ENCODE data around the gene FAM13A.

The FAM13A gene

DNA sequence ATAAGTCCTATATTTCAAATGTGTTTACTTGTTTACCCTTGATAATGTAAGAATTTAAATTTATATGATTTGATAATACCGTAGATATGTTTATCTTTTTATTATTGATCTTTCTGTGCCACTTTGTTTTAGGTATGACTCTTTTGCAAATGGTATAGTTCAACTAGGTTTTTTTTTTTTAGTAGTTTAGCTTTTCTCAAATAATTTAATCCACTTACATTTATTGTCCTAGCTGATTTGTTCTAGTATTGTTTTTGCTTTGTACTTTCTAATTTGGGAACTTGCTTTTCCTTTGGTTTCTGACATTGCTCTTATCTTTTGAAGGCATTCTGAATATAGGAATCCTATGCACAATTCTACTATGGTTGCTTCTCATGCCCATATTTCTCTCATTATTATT is 260.4 kb downstream of the FAM13A start:
- no peak for TF ChIP-seq NFIC (IDR thresholded peaks at IDR 0.05)
- TF ChIP-seq, protein P1, sequence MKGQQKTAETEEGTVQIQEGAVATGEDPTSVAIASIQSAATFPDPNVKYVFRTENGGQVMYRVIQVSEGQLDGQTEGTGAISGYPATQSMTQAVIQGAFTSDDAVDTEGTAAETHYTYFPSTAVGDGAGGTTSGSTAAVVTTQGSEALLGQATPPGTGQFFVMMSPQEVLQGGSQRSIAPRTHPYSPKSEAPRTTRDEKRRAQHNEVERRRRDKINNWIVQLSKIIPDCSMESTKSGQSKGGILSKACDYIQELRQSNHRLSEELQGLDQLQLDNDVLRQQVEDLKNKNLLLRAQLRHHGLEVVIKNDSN (IDR thresholded peaks at IDR 0.05), result no peak

DNA sequence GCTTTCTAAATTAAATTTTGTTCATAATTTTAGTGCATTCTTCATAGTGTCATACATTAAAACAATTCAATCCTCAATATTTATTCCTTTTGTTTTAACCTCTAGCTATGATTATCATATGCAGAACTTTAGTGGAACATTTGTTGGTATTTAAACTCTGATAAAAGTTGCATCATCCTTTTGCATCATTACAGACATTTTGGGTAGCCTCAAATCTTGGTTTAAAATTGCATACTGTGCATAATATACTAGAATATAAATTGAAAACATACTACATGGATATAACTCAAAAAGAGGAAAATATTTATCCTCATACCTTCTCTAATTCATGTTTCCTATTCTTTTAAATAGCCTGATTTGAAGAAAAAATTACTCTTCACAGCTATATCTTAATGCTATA is 262.0 kb downstream of the FAM13A start:
- TF ChIP-seq EGR1 (IDR thresholded peaks at IDR 0.05) (no peak), TCF12 (IDR thresholded peaks at IDR 0.05; ENCODE audit: low read depth) (no peak)

DNA sequence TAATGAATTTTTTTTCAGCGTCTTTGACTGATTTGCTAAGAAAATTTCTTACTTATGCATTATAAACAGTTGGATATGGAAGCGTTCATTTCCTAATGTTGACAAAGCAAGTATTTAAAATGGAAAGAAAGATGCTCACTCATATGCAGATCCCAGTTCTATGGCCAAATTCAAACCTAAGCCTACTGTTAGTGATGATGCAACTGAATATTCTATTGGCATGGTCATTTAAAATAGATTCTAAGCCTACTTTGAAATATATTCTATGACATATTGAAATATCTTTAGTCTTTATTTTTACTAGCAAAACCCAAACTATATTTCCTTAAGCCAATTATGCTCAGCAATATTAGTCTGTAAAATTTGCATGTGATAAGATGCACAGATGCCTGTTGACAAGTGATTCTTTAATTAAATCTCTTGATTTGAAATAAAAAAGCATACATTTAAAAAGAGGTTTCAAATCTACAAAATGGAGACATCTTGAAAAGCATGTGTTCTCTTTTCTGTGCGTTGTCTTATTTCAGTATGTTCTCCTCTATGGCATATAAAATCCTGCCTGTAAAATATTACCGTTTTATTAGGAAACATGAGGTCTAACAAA is 262.8 kb downstream of the FAM13A start:
- TF ChIP-seq TCF12 (IDR thresholded peaks at IDR 0.05; ENCODE audit: low read depth), result no peak
- TF ChIP-seq CREB1 (IDR thresholded peaks at IDR 0.05; ENCODE audit: low read depth), result no peak
- TF ChIP-seq YY1 (IDR thresholded peaks at IDR 0.05; ENCODE audit: low read depth), result no peak
- no peak for TF ChIP-seq ZBTB7A (IDR thresholded peaks at IDR 0.05; ENCODE audit: low read depth)
- TF ChIP-seq, protein P1 (IDR thresholded peaks at IDR 0.05), result no peak
- no peak for TF ChIP-seq EGR1 (IDR thresholded peaks at IDR 0.05)
- TF ChIP-seq EP300 (IDR thresholded peaks at IDR 0.05; ENCODE audit: borderline replicate concordance), result no peak
- no peak for TF ChIP-seq TEAD4 (IDR thresholded peaks at IDR 0.05)
- TF ChIP-seq TAF1 (IDR thresholded peaks at IDR 0.05; ENCODE audit: low read depth), result no peak

DNA sequence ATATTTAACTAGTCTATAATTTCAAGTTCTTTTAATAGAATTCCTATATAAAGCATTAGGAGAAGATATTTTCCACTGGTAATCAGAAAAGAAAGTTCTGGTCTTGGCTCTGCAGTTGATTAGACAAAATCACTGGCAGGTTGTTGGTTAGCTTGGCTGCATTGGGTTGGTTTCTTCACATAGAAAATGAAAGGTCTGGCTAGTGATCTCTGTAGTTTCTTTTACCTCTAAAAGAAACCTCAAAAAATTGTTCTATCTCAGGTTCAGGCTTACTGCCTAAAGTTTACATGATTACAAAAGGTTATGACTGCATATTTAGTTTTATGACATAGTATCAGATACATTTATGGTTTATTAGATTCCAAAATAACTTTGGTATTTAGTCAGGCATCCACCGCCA is 263.5 kb downstream of the FAM13A start:
- TF ChIP-seq, protein P2, sequence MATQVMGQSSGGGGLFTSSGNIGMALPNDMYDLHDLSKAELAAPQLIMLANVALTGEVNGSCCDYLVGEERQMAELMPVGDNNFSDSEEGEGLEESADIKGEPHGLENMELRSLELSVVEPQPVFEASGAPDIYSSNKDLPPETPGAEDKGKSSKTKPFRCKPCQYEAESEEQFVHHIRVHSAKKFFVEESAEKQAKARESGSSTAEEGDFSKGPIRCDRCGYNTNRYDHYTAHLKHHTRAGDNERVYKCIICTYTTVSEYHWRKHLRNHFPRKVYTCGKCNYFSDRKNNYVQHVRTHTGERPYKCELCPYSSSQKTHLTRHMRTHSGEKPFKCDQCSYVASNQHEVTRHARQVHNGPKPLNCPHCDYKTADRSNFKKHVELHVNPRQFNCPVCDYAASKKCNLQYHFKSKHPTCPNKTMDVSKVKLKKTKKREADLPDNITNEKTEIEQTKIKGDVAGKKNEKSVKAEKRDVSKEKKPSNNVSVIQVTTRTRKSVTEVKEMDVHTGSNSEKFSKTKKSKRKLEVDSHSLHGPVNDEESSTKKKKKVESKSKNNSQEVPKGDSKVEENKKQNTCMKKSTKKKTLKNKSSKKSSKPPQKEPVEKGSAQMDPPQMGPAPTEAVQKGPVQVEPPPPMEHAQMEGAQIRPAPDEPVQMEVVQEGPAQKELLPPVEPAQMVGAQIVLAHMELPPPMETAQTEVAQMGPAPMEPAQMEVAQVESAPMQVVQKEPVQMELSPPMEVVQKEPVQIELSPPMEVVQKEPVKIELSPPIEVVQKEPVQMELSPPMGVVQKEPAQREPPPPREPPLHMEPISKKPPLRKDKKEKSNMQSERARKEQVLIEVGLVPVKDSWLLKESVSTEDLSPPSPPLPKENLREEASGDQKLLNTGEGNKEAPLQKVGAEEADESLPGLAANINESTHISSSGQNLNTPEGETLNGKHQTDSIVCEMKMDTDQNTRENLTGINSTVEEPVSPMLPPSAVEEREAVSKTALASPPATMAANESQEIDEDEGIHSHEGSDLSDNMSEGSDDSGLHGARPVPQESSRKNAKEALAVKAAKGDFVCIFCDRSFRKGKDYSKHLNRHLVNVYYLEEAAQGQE (IDR thresholded peaks at IDR 0.05; ENCODE audit: low read depth), result no peak
- TF ChIP-seq EGR1 (IDR thresholded peaks at IDR 0.05) (no peak), RAD21 (IDR thresholded peaks at IDR 0.05; ENCODE audit: low read depth) (no peak), FOXM1 (IDR thresholded peaks at IDR 0.05; ENCODE audit: borderline replicate concordance, low read depth) (no peak), NFIC (IDR thresholded peaks at IDR 0.05) (no peak), TEAD4 (IDR thresholded peaks at IDR 0.05) (no peak), CREB1 (IDR thresholded peaks at IDR 0.05; ENCODE audit: low read depth) (no peak), TAF1 (IDR thresholded peaks at IDR 0.05; ENCODE audit: low read depth) (no peak), ZBTB7A (IDR thresholded peaks at IDR 0.05; ENCODE audit: low read depth) (no peak), YY1 (IDR thresholded peaks at IDR 0.05; ENCODE audit: low read depth) (no peak), EP300 (IDR thresholded peaks at IDR 0.05; ENCODE audit: borderline replicate concordance) (no peak), TCF12 (IDR thresholded peaks at IDR 0.05; ENCODE audit: low read depth) (no peak)
- TF ChIP-seq, protein P1 (IDR thresholded peaks at IDR 0.05), result no peak
- TF ChIP-seq, protein P3, sequence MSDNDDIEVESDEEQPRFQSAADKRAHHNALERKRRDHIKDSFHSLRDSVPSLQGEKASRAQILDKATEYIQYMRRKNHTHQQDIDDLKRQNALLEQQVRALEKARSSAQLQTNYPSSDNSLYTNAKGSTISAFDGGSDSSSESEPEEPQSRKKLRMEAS (IDR thresholded peaks at IDR 0.05), result no peak

DNA sequence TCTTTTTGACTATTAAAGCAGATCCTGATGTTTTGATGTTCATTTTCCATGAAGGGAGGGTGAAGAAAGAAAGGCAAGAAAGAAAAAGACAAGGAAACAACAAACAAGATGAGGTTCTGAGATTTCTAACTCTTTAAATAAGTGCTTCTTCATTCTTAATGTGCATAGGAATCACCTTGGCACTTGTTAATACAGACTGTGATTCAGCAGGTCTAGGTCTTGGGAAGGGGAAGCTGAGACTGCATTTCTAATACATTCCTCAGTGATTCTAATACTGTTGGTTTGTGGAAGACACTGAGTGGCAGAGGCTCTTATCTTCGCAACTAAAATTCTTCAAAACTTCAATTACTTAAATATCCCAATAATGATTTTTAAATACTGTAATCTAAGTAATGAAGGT is 264.2 kb downstream of the FAM13A start:
- TF ChIP-seq RAD21 (IDR thresholded peaks at IDR 0.05; ENCODE audit: low read depth) (no peak), EP300 (IDR thresholded peaks at IDR 0.05; ENCODE audit: borderline replicate concordance) (no peak), CREB1 (IDR thresholded peaks at IDR 0.05; ENCODE audit: low read depth) (no peak)

DNA sequence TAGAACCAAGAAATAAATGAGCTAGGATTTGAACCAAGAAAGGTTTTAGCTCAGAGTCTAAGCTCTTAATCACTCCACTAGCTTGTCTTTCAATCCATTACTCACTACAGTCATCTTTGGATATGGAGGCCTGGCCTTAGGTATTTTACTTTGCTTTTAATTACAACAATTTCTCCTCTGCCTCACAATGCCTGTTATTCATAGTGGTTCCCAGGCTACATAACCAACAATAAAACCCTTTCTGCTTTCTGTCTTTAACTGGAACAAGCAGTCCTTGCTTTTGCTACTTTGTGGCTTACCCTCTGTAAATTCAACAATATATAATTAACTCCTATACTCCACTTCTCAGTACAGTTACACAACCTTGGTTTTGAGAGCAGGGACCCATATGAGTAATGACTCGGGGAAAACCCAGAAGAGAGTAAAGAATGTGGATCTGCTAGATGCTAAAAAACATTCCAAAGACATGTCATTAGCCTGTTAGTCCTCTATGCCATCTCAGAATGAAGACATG is 264.7 kb downstream of the FAM13A start:
- TF ChIP-seq RAD21 (IDR thresholded peaks at IDR 0.05; ENCODE audit: low read depth), result no peak
- no peak for TF ChIP-seq TCF12 (IDR thresholded peaks at IDR 0.05; ENCODE audit: low read depth)
- no peak for TF ChIP-seq NFIC (IDR thresholded peaks at IDR 0.05)
- no peak for TF ChIP-seq CEBPB (IDR thresholded peaks at IDR 0.05)
- no peak for TF ChIP-seq EGR1 (IDR thresholded peaks at IDR 0.05)
- TF ChIP-seq, protein P3 (IDR thresholded peaks at IDR 0.05), result no peak
- TF ChIP-seq FOXM1 (IDR thresholded peaks at IDR 0.05; ENCODE audit: borderline replicate concordance, low read depth), result no peak
- no peak for TF ChIP-seq TEAD4 (IDR thresholded peaks at IDR 0.05)
- TF ChIP-seq EP300 (IDR thresholded peaks at IDR 0.05; ENCODE audit: borderline replicate concordance), result no peak
- no peak for TF ChIP-seq YY1 (IDR thresholded peaks at IDR 0.05; ENCODE audit: low read depth)
- TF ChIP-seq CREB1 (IDR thresholded peaks at IDR 0.05; ENCODE audit: low read depth), result no peak
- TF ChIP-seq, protein P1 (IDR thresholded peaks at IDR 0.05), result no peak
- TF ChIP-seq, protein P2 (IDR thresholded peaks at IDR 0.05; ENCODE audit: low read depth), result no peak
- no peak for TF ChIP-seq TAF1 (IDR thresholded peaks at IDR 0.05; ENCODE audit: low read depth)
- TF ChIP-seq ZBTB7A (IDR thresholded peaks at IDR 0.05; ENCODE audit: low read depth), result no peak
